ENCODE results near the gene ALAD. TPM values are rescaled to one million over a fixed set of nuclear protein-coding genes. Genes with fewer than 3 reads are reported as not detected.

The ALAD gene
- total RNA-seq, 4 donors from 2014 or later: 8.9 to 16.2 (median 12.3) TPM

DNA sequence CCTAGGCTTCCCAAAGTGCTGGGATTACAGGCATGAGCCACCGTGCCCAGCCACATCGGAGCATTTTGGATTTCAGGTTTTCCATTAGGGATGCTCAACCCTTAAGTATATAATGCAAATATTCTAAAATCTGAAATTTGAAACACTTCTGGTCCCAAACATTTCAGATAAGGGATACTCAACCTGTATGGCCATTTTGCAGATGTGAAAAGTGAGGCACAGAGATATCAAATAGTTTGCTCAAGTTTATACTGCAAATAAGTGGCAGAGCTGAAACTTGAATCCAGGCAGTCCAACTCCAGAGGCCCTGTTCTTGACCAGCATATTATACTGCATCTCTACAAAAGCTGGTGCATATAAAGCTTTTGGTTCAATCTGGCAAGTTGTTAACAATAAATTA lies 63.4 kb downstream of the ALAD start:
- intact Hi-C loops (cut with DNase I; ENCODE audit: low total_unique reads) (no loop called here), in situ Hi-C loops (cut with MboI; ENCODE audit: low sequenced_read_pairs in 4 of 4) (loop anchor here in 1 of 4 donors (10.0 kb wide), 1 partner anchor 57 kb away; no protein-coding TSS in a partner anchor)
- no peaks in the 10 kb centered on the region for H3K27me3 ChIP-seq
- no peak for TF ChIP-seq POLR2A (IDR thresholded peaks at IDR 0.05)
- TF ChIP-seq, protein P1, sequence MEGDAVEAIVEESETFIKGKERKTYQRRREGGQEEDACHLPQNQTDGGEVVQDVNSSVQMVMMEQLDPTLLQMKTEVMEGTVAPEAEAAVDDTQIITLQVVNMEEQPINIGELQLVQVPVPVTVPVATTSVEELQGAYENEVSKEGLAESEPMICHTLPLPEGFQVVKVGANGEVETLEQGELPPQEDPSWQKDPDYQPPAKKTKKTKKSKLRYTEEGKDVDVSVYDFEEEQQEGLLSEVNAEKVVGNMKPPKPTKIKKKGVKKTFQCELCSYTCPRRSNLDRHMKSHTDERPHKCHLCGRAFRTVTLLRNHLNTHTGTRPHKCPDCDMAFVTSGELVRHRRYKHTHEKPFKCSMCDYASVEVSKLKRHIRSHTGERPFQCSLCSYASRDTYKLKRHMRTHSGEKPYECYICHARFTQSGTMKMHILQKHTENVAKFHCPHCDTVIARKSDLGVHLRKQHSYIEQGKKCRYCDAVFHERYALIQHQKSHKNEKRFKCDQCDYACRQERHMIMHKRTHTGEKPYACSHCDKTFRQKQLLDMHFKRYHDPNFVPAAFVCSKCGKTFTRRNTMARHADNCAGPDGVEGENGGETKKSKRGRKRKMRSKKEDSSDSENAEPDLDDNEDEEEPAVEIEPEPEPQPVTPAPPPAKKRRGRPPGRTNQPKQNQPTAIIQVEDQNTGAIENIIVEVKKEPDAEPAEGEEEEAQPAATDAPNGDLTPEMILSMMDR (IDR thresholded peaks at IDR 0.05 in 4 of 5, conservative IDR thresholded peaks at IDR 0.05 in 1 of 5): no peak
- no peak overlapping the region for H3K4me3 ChIP-seq
- H3K4me1 ChIP-seq: peaks cover 9 to 13% of the 10 kb centered on the region in 2 donors
- no peaks in the 10 kb centered on the region for H3K36me3 ChIP-seq
- no peaks in the 10 kb centered on the region for H3K9me3 ChIP-seq
- DNase-seq (no peak), ATAC-seq (no peak)
- H3K27ac ChIP-seq: no peak overlapping the region

Other genes starting within 250 kb of the ALAD start
- 10 to 100 TPM; 13.3 to 17.5 (median 14.5) TPM for gene FKBP15, start 180.0 kb downstream of the ALAD start, total RNA-seq
- 1 to 10 TPM; 2.9 to 5.6 (median 4.3) TPM for gene SLC31A1, start 179.7 kb downstream of the ALAD start, total RNA-seq
- gene CDC26, start 125.7 kb downstream of the ALAD start, total RNA-seq: 10 to 100 TPM; 16.7 to 34.0 (median 28.3) TPM
- 10 to 100 TPM; 14.0 to 19.6 (median 16.4) TPM for gene PRPF4, start 125.6 kb downstream of the ALAD start, total RNA-seq
- not detected for gene RNF183, start 97.9 kb downstream of the ALAD start, total RNA-seq
- gene WDR31, start 61.0 kb downstream of the ALAD start, total RNA-seq: 1 to 10 TPM in 1 of 4 donors, under 1 TPM in 2, not detected in 1; 0.29 to 1.1 (median 0.36) TPM
- gene BSPRY, start 51.7 kb downstream of the ALAD start, total RNA-seq: under 1 TPM in 1 of 4 donors, not detected in 3; 0.12 TPM
- gene HDHD3, start 24.3 kb downstream of the ALAD start, total RNA-seq: 10 to 100 TPM; 10.3 to 16.2 (median 14.1) TPM
- gene POLE3, start 9.4 kb upstream of the ALAD start, total RNA-seq: 10 to 100 TPM; 42.9 to 66.4 (median 57.8) TPM
- not detected for gene C9orf43, start 9.5 kb upstream of the ALAD start, total RNA-seq
- gene RGS3, start 62.4 kb upstream of the ALAD start, total RNA-seq: 10 to 100 TPM in 2 of 4 donors, 1 to 10 TPM in 2; 5.9 to 11.8 (median 9.8) TPM

Measured in gastrocnemius medialis (tissue), 4 donors.